Memory B cell (primary cell): ENCODE results near the gene DHX34.
A peak's percentile ranks its signal among the peaks of the same experiment; 100 is the strongest.
"Not testable (repeated sequence)": the region's sequence is repeated elsewhere in the genome, so short reads cannot be mapped to it uniquely, and the experiment has no call there.

Experiments
- ATAC-seq: fragments of 150-1000 bp; cut with Tn5 transposase; 2 replicates; pipeline ENCODE4 v1.10.0; 2021; ENCODE audit warnings: low read depth, mild to moderate bottlenecking, moderate library complexity
- DNase-seq, 2 donors: peaks; one replicate each; pipeline ENCODE4 v3.0.0; 2022; ENCODE audit warnings: low spot score in 2 of 2
- H3K27ac Mint-ChIP-seq: one replicate; pipeline ENCODE4 v1.8.0; 2022; ENCODE audit warnings: mild to moderate bottlenecking, moderate library complexity, mixed read lengths
- H3K27me3 Mint-ChIP-seq: one replicate; pipeline ENCODE4 v1.8.0; 2022; ENCODE audit warnings: mixed read lengths
- H3K36me3 Mint-ChIP-seq: one replicate; pipeline ENCODE4 v1.8.0; 2022; ENCODE audit warnings: mild to moderate bottlenecking, mixed read lengths
- H3K4me1 Mint-ChIP-seq: one replicate; pipeline ENCODE4 v1.8.0; 2022; ENCODE audit warnings: mixed read lengths
- H3K4me3 Mint-ChIP-seq: one replicate; pipeline ENCODE4 v1.8.0; 2022; ENCODE audit warnings: mild to moderate bottlenecking, moderate library complexity, mixed read lengths
- H3K9me3 Mint-ChIP-seq: one replicate; pipeline ENCODE4 v1.8.0; 2022; ENCODE audit warnings: mixed read lengths

The DHX34 gene

DNA sequence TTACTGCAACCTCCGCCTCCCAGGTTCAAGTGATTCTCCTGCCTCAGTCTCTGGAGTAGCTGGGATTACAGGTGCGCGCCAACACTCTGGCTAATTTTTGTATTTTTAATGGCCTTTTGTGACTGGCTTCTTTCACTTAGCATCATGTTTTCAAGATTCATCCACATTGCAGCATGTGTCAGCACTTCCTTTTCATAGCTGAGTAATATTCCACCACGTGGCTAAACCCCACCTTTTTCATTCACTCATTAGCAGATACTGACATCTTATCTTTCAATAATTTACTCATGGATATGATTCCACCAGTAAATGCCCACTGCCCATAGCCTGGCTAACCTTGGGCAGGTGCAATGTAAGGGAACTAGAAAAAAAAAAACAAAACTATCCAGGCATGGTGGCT is 32.6 kb upstream of the DHX34 start:
- H3K27me3 Mint-ChIP-seq, result peaks cover 18% of the 10 kb centered on the region
- H3K27ac Mint-ChIP-seq, result no peak overlapping the region
- no peaks in the 10 kb centered on the region for H3K9me3 Mint-ChIP-seq
- ATAC-seq (no peak), DNase-seq (no peak)
- no peaks in the 10 kb centered on the region for H3K4me1 Mint-ChIP-seq
- H3K4me3 Mint-ChIP-seq, result no peak overlapping the region
- no peaks in the 10 kb centered on the region for H3K36me3 Mint-ChIP-seq

DNA sequence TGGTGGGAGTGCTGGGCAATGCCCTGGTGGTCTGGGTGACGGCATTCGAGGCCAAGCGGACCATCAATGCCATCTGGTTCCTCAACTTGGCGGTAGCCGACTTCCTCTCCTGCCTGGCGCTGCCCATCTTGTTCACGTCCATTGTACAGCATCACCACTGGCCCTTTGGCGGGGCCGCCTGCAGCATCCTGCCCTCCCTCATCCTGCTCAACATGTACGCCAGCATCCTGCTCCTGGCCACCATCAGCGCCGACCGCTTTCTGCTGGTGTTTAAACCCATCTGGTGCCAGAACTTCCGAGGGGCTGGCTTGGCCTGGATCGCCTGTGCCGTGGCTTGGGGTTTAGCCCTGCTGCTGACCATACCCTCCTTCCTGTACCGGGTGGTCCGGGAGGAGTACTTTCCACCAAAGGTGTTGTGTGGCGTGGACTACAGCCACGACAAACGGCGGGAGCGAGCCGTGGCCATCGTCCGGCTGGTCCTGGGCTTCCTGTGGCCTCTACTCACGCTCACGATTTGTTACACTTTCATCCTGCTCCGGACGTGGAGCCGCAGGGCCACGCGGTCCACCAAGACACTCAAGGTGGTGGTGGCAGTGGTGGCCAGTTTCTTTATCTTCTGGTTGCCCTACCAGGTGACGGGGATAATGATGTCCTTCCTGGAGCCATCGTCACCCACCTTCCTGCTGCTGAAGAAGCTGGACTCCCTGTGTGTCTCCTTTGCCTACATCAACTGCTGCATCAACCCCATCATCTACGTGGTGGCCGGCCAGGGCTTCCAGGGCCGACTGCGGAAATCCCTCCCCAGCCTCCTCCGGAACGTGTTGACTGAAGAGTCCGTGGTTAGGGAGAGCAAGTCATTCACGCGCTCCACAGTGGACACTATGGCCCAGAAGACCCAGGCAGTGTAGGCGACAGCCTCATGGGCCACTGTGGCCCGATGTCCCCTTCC is 28.9 kb upstream of the DHX34 start:
- peaks cover 22% of the 10 kb centered on the region for H3K27me3 Mint-ChIP-seq
- H3K27ac Mint-ChIP-seq, result no peak overlapping the region
- no peak for ATAC-seq
- peaks cover 2% of the 10 kb centered on the region for H3K4me1 Mint-ChIP-seq
- H3K9me3 Mint-ChIP-seq, result peaks cover 1% of the 10 kb centered on the region
- no peaks in the 10 kb centered on the region for H3K36me3 Mint-ChIP-seq
- DNase-seq, result no peak
- H3K4me3 Mint-ChIP-seq, result no peak overlapping the region

DNA sequence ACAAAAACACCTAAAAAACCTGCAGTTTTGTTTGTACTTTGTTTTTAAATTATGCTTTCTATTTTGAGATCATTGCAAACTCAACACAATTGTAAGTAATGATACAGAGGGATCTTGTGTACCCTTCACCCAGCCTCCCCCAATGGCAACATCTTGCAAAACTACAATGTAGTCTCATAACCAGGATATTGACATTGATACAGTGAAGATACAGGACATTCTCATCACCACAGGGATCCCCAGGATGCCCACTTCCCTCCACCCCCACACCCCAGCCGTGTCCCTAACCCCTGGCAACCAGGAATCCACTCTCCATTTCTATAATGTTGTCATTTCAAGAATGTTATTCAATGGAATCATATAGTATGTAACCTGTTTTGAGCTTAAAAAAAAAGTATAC is 27.5 kb upstream of the DHX34 start:
- no peak overlapping the region for H3K4me3 Mint-ChIP-seq
- no peaks in the 10 kb centered on the region for H3K36me3 Mint-ChIP-seq
- H3K27ac Mint-ChIP-seq, result no peak overlapping the region
- DNase-seq, result no peak
- peaks cover 17% of the 10 kb centered on the region for H3K27me3 Mint-ChIP-seq
- H3K4me1 Mint-ChIP-seq, result peaks cover 2% of the 10 kb centered on the region
- H3K9me3 Mint-ChIP-seq, result peaks cover 1% of the 10 kb centered on the region
- ATAC-seq, result no peak

DNA sequence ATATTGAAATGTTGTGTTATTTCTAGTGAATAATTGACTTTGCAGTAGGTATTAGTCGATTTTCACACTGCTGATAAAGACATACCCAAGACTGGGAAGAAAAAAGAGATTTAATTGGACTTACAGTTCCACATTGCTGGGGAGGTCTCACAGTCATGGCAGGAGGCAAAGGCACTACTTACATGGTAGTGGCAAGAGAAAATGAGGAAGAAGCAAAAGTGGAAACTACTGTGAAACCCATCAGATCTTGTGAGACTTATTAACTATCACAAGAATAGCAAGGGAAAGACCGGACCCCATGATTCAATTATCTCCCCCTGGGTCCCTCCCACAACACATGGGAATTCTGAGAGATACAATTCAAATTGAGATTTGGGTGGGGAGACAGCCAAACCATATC is 27.1 kb upstream of the DHX34 start:
- Mint-ChIP-seq H3K4me3 (no peak overlapping the region), H3K9me3 (peaks cover 1% of the 10 kb centered on the region), H3K27me3 (peaks cover 17% of the 10 kb centered on the region), H3K4me1 (peaks cover 2% of the 10 kb centered on the region), H3K36me3 (no peaks in the 10 kb centered on the region), H3K27ac (no peak overlapping the region)
- no peak for DNase-seq
- ATAC-seq, result no peak

DNA sequence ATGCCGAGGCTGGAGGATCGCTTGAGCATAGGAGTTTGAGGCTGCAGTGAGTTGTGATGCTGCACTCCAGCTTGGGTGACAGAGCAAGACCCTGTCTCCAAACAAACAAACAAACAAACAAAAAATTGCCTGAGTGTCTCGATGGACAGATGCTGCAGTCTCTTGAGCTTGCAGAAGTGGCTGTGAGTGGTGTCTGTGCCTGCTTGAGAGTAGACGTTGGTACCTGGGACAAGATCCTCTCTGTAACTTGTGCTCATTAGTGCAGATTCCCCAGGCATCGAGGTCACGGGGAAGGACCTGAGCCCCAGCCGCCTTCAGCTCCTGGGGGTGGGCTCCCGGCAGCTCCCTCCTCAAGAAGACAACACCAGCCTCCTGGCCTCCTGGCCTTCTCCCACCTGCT is 25.7 kb upstream of the DHX34 start:
- no peak for DNase-seq
- no peak for ATAC-seq
- Mint-ChIP-seq H3K27me3 (peaks cover 17% of the 10 kb centered on the region), H3K4me3 (no peak overlapping the region), H3K27ac (no peak overlapping the region), H3K4me1 (peaks cover 2% of the 10 kb centered on the region), H3K9me3 (peaks cover 1% of the 10 kb centered on the region), H3K36me3 (no peaks in the 10 kb centered on the region)

DNA sequence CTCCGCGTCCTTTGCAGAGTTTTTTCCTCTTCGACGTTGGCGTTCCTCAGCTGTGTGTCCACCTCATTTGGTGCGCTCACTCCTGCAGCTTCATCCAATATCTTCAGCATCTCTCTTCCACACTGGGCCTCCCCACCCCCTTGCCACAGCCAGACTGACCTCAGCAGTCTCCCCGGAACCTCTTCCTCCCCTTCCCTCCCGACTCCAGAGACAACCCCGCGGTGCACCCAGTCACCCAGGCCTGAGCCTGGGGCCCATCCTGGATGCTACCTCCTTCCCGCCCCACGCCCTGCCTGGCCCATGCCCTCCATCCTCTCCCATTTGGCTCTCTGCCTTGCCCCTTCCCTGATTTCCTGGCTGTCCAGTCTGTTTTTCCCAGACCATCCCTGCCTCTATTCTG is 25.2 kb upstream of the DHX34 start:
- Mint-ChIP-seq H3K4me3 (no peak overlapping the region), H3K4me1 (peaks cover 2% of the 10 kb centered on the region), H3K9me3 (peaks cover 1% of the 10 kb centered on the region), H3K27ac (no peak overlapping the region), H3K27me3 (peaks cover 17% of the 10 kb centered on the region), H3K36me3 (no peaks in the 10 kb centered on the region)
- DNase-seq (no peak), ATAC-seq (no peak)

DNA sequence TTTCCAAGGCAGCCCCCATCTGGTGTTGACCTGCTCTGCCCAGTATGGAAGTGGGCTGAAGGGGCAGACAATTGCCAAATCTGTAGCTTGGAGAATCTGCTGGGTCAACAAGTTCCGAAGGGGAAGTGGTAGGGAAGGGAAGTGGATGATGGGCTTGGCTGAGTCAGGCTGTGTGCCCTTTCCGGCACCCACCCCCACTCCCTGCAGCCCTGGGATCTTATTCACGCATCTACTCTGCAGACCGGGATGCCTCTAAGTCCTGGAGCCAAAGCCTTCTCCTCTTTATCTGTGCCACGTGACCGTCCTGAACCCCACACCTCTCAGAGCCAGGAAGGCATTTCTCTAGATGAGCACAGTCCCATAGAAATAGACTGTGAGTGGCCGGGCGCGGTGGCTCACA is 24.6 kb upstream of the DHX34 start:
- H3K27me3 Mint-ChIP-seq, result peaks cover 17% of the 10 kb centered on the region
- no peak overlapping the region for H3K4me3 Mint-ChIP-seq
- no peaks in the 10 kb centered on the region for H3K36me3 Mint-ChIP-seq
- H3K4me1 Mint-ChIP-seq, result peaks cover 2% of the 10 kb centered on the region
- no peak overlapping the region for H3K27ac Mint-ChIP-seq
- DNase-seq (no peak), ATAC-seq (no peak)
- peaks cover 1% of the 10 kb centered on the region for H3K9me3 Mint-ChIP-seq

DNA sequence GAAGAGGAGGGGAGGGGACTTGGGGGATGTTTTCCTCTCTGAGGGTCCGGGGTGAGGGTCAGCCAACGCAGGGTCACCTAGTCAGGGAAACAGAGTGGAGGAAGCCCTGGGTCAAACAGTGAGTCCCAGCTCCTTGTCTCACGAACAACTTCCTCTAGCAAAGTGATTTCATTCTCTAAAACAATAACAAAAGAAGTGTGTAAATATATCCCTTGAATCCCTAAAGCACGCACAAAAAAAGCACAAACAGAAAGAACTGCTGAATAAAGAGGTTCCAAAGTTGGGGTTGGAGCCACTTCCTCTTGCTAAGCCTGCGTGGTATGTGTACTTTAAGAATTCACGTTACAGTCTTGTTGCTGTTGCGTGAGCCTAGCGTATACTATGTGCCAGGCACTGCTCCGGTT is 18.6 kb upstream of the DHX34 start:
- H3K36me3 Mint-ChIP-seq, result no peaks in the 10 kb centered on the region
- H3K9me3 Mint-ChIP-seq, result no peaks in the 10 kb centered on the region
- peaks cover 4% of the 10 kb centered on the region for H3K27me3 Mint-ChIP-seq
- H3K4me3 Mint-ChIP-seq, result no peak overlapping the region
- ATAC-seq, result no peak
- no peaks in the 10 kb centered on the region for H3K4me1 Mint-ChIP-seq
- DNase-seq, result no peak
- no peak overlapping the region for H3K27ac Mint-ChIP-seq

DNA sequence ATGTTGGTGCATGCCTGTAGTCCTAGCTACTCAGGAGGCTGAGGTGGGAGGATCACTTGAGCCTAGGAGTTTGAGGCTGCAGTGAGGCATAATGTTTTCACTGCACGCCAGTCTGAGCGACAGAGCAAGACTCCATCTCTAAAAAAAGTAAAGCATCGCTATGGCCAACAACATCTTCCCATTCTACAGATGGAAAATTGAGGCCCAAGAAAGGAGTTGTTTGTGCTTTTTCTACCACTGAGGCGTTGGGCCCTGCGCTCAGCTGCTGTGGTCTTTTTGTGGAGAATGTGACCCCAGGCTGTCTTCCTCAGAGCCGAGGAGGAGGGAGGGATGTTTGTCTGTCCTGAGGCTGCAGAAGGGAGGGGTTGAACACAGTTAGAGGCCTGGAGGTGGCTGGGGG is 17.6 kb upstream of the DHX34 start:
- no peaks in the 10 kb centered on the region for H3K36me3 Mint-ChIP-seq
- ATAC-seq, result no peak

DNA sequence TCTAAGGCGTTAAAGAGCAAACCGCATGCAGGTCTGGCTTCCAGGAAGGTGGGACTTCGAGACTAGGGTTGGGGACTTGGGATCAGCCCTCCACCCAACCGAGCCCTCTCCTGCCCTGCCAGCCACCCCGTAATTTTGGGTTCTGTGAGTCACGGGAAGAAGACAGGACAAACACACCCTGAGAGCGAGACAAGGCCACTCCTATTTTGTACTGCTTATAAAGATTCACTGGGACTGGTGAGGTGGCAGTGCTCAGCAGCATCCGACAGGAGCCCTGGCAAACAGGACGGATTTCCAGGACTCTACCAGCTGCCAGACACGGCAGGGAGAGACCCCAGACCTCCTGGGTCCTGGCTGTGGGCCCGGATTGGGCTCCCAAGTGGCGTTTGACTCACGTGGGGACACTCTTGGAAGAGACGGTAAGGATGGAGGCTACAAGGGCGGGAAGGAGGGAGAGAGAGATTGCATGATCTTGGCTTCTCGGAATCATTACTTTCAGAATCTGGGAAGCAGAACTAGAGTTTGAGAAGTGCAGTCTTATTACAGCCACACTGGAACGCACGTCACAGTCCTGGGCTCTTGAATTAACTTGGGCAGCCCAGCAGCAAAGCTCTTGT is 17.1 kb upstream of the DHX34 start, which contains the start of gene C5AR2:
TSS of gene C5AR2 (plus strand) at position 245 of the 617 bp plus-strand sequence. CDS start 8,625 bp downstream, outside the sequence.
- Mint-ChIP-seq H3K27ac (no peak within 1 kb of the TSS), H3K36me3 (no peaks in the 10 kb centered on the region), H3K4me1 (peaks cover 8% of the 10 kb centered on the region), H3K27me3 (peaks cover 6% of the 10 kb centered on the region), H3K4me3 (no peak within 1 kb of the TSS), H3K9me3 (peaks cover 2% of the 10 kb centered on the region)
- DNase-seq (no peak), ATAC-seq (no peak)

More for the DNA sequence above, 17.6 kb upstream of the DHX34 start:
- DNase-seq, result no peak
- H3K9me3 Mint-ChIP-seq, result peaks cover 2% of the 10 kb centered on the region
- peaks cover 3% of the 10 kb centered on the region for H3K4me1 Mint-ChIP-seq
- H3K4me3 Mint-ChIP-seq, result no peak overlapping the region
- H3K27ac Mint-ChIP-seq, result no peak overlapping the region
- H3K27me3 Mint-ChIP-seq, result peaks cover 6% of the 10 kb centered on the region

DNA sequence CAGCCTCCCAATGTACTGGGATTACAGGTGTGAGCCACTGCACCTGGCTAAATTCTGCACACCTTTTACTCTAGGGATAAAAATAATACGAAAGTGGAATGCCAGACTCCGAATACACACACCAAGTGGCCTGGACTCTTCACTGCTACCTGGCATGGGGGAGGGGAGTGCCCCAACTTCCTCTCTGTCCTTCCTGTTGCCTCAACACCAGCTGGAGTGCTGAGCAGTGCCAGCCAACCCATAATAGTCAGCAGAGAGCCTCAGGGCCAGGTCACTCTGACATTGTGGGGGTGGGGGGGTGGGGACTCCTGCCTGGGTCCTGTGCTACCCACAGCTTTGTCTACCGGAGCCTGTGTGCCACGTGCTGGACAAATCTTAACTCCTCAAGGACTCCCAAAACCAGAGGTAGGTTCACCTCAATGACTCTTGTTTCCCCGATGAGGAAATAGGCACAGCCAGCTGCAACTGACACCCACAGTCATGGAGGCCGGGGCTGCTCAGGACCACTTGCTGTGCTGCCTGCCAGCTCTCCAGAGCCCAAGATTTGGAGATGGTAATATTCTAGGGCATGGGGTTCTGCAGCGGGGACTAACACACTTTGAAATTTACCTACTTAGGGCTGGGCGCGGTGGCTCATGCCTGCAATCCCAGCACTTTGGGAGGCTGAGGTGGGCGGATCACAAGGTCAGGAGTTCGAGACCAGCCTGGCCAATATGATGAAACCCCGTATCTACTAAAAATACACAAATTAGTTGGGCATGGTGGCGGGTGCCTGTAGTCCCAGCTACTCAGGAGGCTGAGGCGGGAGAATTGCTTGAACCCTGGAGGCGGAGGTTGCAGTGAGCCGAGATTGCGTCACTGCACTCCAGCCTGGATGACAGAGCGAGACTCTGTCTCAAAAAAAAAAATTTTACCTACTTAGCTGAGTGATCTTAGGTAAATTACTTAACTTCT is 12.1 kb upstream of the DHX34 start:
- peak in 1 of 2 donors; percentile 14 for DNase-seq
- not testable (repeated sequence) for H3K36me3 Mint-ChIP-seq
- peak overlapping the region; percentile 60 for H3K4me3 Mint-ChIP-seq

DNA sequence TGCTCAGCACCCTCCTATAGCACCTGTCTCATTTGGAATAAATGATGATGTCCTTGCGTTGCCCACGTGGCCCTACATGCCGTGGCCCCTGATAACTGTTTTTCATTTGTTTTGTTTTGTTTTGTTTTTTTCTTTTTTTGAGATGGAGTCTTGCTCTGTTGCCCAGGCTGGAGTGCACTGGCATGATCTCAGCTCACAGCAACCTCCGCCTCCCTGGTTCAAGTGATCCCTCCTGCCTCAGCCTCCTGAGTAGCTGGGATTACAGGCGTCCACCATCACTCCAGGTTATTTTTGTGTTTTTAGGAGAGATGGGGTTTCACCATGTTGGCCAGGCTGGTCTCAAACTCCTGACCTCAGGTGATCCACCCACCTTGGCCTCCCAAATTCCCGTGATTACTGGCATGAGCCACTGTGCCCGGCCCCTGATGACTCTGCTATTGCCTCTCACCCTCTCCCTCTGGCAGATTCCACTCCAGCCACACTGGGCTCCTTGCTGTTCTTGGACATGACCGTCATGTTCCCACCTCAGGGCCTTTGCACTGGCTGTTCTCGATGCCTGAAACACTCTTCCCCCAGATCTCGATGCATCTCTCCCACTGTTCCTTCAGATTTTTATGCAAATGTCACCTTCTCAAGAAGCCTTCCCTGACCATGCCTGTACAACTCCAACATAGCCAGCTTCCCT is 9.8 kb upstream of the DHX34 start:
- ATAC-seq (no peak), DNase-seq (no peak)
- Mint-ChIP-seq H3K27ac (no peak overlapping the region), H3K27me3 (peaks cover 8% of the 10 kb centered on the region), H3K36me3 (peaks cover 8% of the 10 kb centered on the region), H3K4me3 (no peak overlapping the region), H3K9me3 (peaks cover 2% of the 10 kb centered on the region), H3K4me1 (peaks cover 12% of the 10 kb centered on the region)

More for the DNA sequence above, 12.1 kb upstream of the DHX34 start:
- not testable (repeated sequence) for H3K27me3 Mint-ChIP-seq, H3K27ac Mint-ChIP-seq, H3K9me3 Mint-ChIP-seq
- H3K4me1 Mint-ChIP-seq, result peaks cover 12% of the 10 kb centered on the region
- ATAC-seq, result peak; percentile 89

DNA sequence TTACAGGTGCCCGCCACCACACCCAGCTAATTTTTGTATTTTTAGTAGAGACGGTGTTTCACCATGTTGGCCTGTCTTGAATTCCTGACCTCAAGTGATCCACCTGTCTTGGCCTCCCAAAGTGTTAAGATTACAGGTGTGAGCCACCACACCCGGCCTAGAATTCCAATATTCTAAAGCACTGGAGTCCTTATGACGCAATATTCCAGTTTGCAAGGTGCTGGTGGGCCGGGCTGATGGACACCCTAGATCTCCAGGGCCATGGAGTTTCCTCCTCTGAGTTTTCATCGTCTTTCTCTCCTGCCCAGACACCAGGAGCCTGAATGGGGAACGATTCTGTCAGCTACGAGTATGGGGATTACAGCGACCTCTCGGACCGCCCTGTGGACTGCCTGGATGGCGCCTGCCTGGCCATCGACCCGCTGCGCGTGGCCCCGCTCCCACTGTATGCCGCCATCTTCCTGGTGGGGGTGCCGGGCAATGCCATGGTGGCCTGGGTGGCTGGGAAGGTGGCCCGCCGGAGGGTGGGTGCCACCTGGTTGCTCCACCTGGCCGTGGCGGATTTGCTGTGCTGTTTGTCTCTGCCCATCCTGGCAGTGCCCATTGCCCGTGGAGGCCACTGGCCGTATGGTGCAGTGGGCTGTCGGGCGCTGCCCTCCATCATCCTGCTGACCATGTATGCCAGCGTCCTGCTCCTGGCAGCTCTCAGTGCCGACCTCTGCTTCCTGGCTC is 8.5 kb upstream of the DHX34 start:
- peaks cover 12% of the 10 kb centered on the region for H3K4me1 Mint-ChIP-seq
- H3K9me3 Mint-ChIP-seq, result peaks cover 2% of the 10 kb centered on the region
- peaks cover 8% of the 10 kb centered on the region for H3K27me3 Mint-ChIP-seq
- no peak for DNase-seq
- no peak overlapping the region for H3K4me3 Mint-ChIP-seq
- no peak for ATAC-seq
- no peak overlapping the region for H3K27ac Mint-ChIP-seq
- H3K36me3 Mint-ChIP-seq, result peaks cover 8% of the 10 kb centered on the region
